IMR-90 (cell line): ENCODE results near the gene MPIG6B. TPM values are rescaled to one million over a fixed set of nuclear protein-coding genes. Genes with fewer than 3 reads are reported as not detected.

Experiments used
- ATAC-seq: fragments of 200-7000 bp; cut with Tn5 transposase; 2 replicates; pipeline ENCODE4 v1.9.1; 2020; ENCODE audit warnings: low read depth, mild to moderate bottlenecking, moderate library complexity
- BruUV-seq: library from RNA; stranded (reverse); fragments of 400-500 nt; replicated peaks from 2 replicates; lab custom pipeline; 2021; lab: Mats Ljungman, UMichigan
- CTCF ChIA-PET: fragments of 300-600 bp; formaldehyde crosslinking; extraction: SDS; loops from one replicate; lab custom pipeline; 2021; ENCODE audit warnings: antibody characterized with exemption; lab: Yijun Ruan, JAX
- POLR2A ChIA-PET: fragments of 300-600 bp; sonication (Branson Sonifier 250); formaldehyde crosslinking; loops from one replicate; lab custom pipeline; 2022; ENCODE audit warnings: antibody characterized with exemption; ENCODE audit not compliant: unreplicated experiment; lab: Charles Lee
- DNase-seq: peaks from one replicate; pipeline ENCODE4 v3.0.0; 2013
- H2AFZ ChIP-seq: replicated peaks from 2 replicates; pipeline ENCODE3; 2013; ENCODE audit warnings: low read length, mild to moderate bottlenecking; ENCODE audit not compliant: poor library complexity
- H2AK5ac ChIP-seq: 2 replicates; pipeline ENCODE4 v1.6.1; 2013; ENCODE audit warnings: low read depth, low read length, inconsistent platforms
- H2AK9ac ChIP-seq: replicated peaks from 2 replicates; pipeline ENCODE3; 2013; ENCODE audit warnings: mild to moderate bottlenecking, low read depth, low read length, moderate library complexity; ENCODE audit not compliant: poor library complexity
- H2BK120ac ChIP-seq: 2 replicates; pipeline ENCODE4 v1.6.1; 2013; ENCODE audit warnings: low read depth, low read length, inconsistent platforms
- H2BK15ac ChIP-seq: 3 replicates; pipeline ENCODE4 v1.6.1; 2013; ENCODE audit warnings: low read depth, low read length, inconsistent platforms
- H2BK20ac ChIP-seq: 2 replicates; pipeline ENCODE4 v1.6.1; 2013; ENCODE audit warnings: low read depth, mild to moderate bottlenecking, inconsistent platforms, low read length, moderate library complexity
- H2BK5ac ChIP-seq: 2 replicates; pipeline ENCODE4 v1.6.1; 2013; ENCODE audit warnings: mild to moderate bottlenecking, low read depth, low read length, inconsistent platforms; ENCODE audit not compliant: poor library complexity, severe bottlenecking
- H3K14ac ChIP-seq: replicated peaks from 2 replicates; pipeline ENCODE4 v1.6.1; 2013; ENCODE audit warnings: low read depth, low read length, inconsistent platforms
- H3K18ac ChIP-seq: 2 replicates; pipeline ENCODE4 v1.6.1; 2013; ENCODE audit warnings: low read depth, low read length, control low read depth
- H3K23ac ChIP-seq: 2 replicates; pipeline ENCODE4 v1.6.1; 2013; ENCODE audit warnings: low read depth, low read length, inconsistent platforms
- H3K27ac ChIP-seq: 2 replicates; pipeline ENCODE4 v1.5.1; 2013; ENCODE audit warnings: mild to moderate bottlenecking, control low read depth, low read length; ENCODE audit not compliant: insufficient read depth
- H3K27me3 ChIP-seq: 2 replicates; pipeline ENCODE4 v1.6.1; 2013; ENCODE audit warnings: low read length; ENCODE audit not compliant: control insufficient read depth, insufficient read depth
- H3K36me3 ChIP-seq: 2 replicates; pipeline ENCODE4 v1.6.1; 2013; ENCODE audit warnings: low read length, mixed read lengths; ENCODE audit not compliant: control insufficient read depth, insufficient read depth
- H3K4ac ChIP-seq: 2 replicates; pipeline ENCODE4 v1.6.1; 2013; ENCODE audit warnings: low read depth, low read length, inconsistent platforms
- H3K4me1 ChIP-seq: 2 replicates; pipeline ENCODE4 v1.6.1; 2013; ENCODE audit warnings: low read length, mixed read lengths; ENCODE audit not compliant: control insufficient read depth, insufficient read depth
- H3K4me2 ChIP-seq: 2 replicates; pipeline ENCODE4 v1.6.1; 2013; ENCODE audit warnings: low read depth, mild to moderate bottlenecking, control low read depth, low read length, moderate library complexity
- H3K4me3 ChIP-seq: 2 replicates; pipeline ENCODE4 v1.5.1; 2013; ENCODE audit warnings: low read depth, mild to moderate bottlenecking, control low read depth, low read length, moderate library complexity; ENCODE audit not compliant: insufficient read depth
- H3K56ac ChIP-seq: 2 replicates; pipeline ENCODE4 v1.6.1; 2013; ENCODE audit warnings: low read length, inconsistent platforms; ENCODE audit not compliant: insufficient read depth; ENCODE audit errors: extremely low read depth
- H3K79me1 ChIP-seq, 2 experiments: 2 replicates each; pipeline ENCODE4 v1.6.1; 2013; ENCODE audit warnings: low read length in 2 of 2, inconsistent platforms in 1 of 2, low read depth in 1 of 2
- H3K9ac ChIP-seq: 2 replicates; pipeline ENCODE4 v1.6.1; 2013; ENCODE audit warnings: low read depth, low read length, control low read depth
- H3K9me1 ChIP-seq: 2 replicates; pipeline ENCODE4 v1.6.1; 2013; ENCODE audit warnings: low read length, inconsistent platforms; ENCODE audit not compliant: insufficient read depth
- H3K9me3 ChIP-seq: 2 replicates; pipeline ENCODE4 v1.6.1; 2013; ENCODE audit warnings: low read length; ENCODE audit not compliant: control insufficient read depth, insufficient read depth
- H4K20me1 ChIP-seq: 2 replicates; pipeline ENCODE4 v1.6.1; 2013; ENCODE audit warnings: low read length, inconsistent platforms; ENCODE audit not compliant: insufficient read depth
- H4K5ac ChIP-seq: 2 replicates; pipeline ENCODE4 v1.6.1; 2013; ENCODE audit warnings: mild to moderate bottlenecking, low read depth, low read length, control low read depth
- H4K8ac ChIP-seq, 2 experiments: 2 replicates each; pipeline ENCODE4 v1.6.1; 2013; ENCODE audit warnings: low read depth in 2 of 2, low read length in 2 of 2, control low read depth in 1 of 2, inconsistent platforms in 1 of 2
- H4K91ac ChIP-seq: 2 replicates; pipeline ENCODE4 v1.6.1; 2013; ENCODE audit warnings: low read depth, low read length, inconsistent platforms; ENCODE audit not compliant: insufficient read depth
- BHLHE40 ChIP-seq: fragments of 150-350 bp; IDR thresholded peaks from 2 replicates; pipeline ENCODE4 v1.6.1; 2016; ENCODE audit warnings: mild to moderate bottlenecking, low read depth, low read length
- CTCF ChIP-seq: conservative IDR thresholded peaks from 2 replicates; pipeline ENCODE4 v1.5.1; 2012; ENCODE audit warnings: mild to moderate bottlenecking, low read depth, low read length, improper control_type of control experiment
- ELK1 ChIP-seq: fragments of 150-350 bp; IDR thresholded peaks from 2 replicates; pipeline ENCODE4 v1.6.1; 2016; ENCODE audit warnings: low read depth, mild to moderate bottlenecking, low read length, moderate library complexity, borderline replicate concordance
- MAFK ChIP-seq: IDR thresholded peaks from 2 replicates; pipeline ENCODE4 v1.6.1; 2012; ENCODE audit warnings: low read depth, low read length, improper control_type of control experiment
- MAZ ChIP-seq: IDR thresholded peaks from 2 replicates; pipeline ENCODE4 v1.6.1; 2012; ENCODE audit warnings: low read depth, mild to moderate bottlenecking, low read length, improper control_type of control experiment, moderate library complexity, borderline replicate concordance
- MXI1 ChIP-seq: IDR thresholded peaks from 2 replicates; pipeline ENCODE4 v1.6.1; 2012; ENCODE audit warnings: low read depth, mild to moderate bottlenecking, low read length, moderate library complexity, borderline replicate concordance
- NFE2L2 ChIP-seq: fragments of 150-350 bp; IDR thresholded peaks from 2 replicates; pipeline ENCODE4 v1.6.1; 2016; ENCODE audit warnings: low read depth, mild to moderate bottlenecking, low read length
- POLR2A ChIP-seq: IDR thresholded peaks from 2 replicates; pipeline ENCODE4 v1.6.1; 2012; ENCODE audit warnings: mild to moderate bottlenecking, low read depth, low read length
- RAD21 ChIP-seq: IDR thresholded peaks from 2 replicates; pipeline ENCODE4 v1.6.1; 2012; ENCODE audit warnings: low read length, improper control_type of control experiment
- RCOR1 ChIP-seq: IDR thresholded peaks from 2 replicates; pipeline ENCODE4 v1.6.1; 2012; ENCODE audit warnings: mild to moderate bottlenecking, low read length, improper control_type of control experiment; ENCODE audit not compliant: insufficient replicate concordance
- RFX5 ChIP-seq: IDR thresholded peaks from 2 replicates; pipeline ENCODE4 v1.8.0; 2012; ENCODE audit warnings: low read depth, mild to moderate bottlenecking, low read length, moderate library complexity
- SMC3 ChIP-seq: fragments of 150-350 bp; IDR thresholded peaks from 2 replicates; pipeline ENCODE4 v1.6.1; 2016; ENCODE audit warnings: low read depth, mild to moderate bottlenecking, antibody characterized with exemption, low read length, moderate library complexity
- USF2 ChIP-seq: fragments of 150-350 bp; IDR thresholded peaks from 2 replicates; pipeline ENCODE4 v1.6.1; 2017; ENCODE audit warnings: mild to moderate bottlenecking, antibody characterized with exemption, low read length, low read depth
- WGBS, 2 experiments: methylation state at CpG; one replicate each; pipeline versions ENCODE4 v1.1.5 to v1.1.7; 2013; ENCODE audit warnings: missing lambda C conversion rate in 2 of 2; ENCODE audit not compliant: insufficient read length in 1 of 2; ENCODE audit errors: extremely low coverage in 2 of 2; 5-methylcytosine and 5-hydroxymethylcytosine counted together
- dilution Hi-C: fragments of 300-500 bp; cut with HindIII; formaldehyde crosslinking; loops from one replicate; pipeline ENCODE4 v1.14.3; 2018; ENCODE audit warnings: low sequenced_read_pairs; ENCODE audit not compliant: unreplicated experiment
- in situ Hi-C: fragments of 300-500 bp; cut with MboI; formaldehyde crosslinking; loops from 3 replicates; pipeline ENCODE4 v1.14.3; 2019; ENCODE audit warnings: low sequenced_read_pairs, inconsistent platforms, mixed read lengths
- intact Hi-C: fragments of 100-400 bp; cut with micrococcal nuclease; formaldehyde crosslinking; loops from 2 replicates; pipeline ENCODE4 v1.10.0; 2022
- polyA plus RNA-seq, 3 experiments: library from polyadenylated mRNA; depleted of rRNA; stranded (reverse); fragments of >200 nt; gene quantifications; 2 replicates each; pipeline ENCODE4 v1.2.3, GENCODE V29; 2012; ENCODE audit warnings: low replicate concordance in 1 of 3
- total RNA-seq: library from RNA; depleted of rRNA; stranded (reverse); fragments of >200 nt; gene quantifications from 2 replicates; pipeline ENCODE4 v1.2.3, GENCODE V29; 2012

MPIG6B gene
- total and polyA plus RNA-seq, 2 of the 4 experiments (the other 2 are of a cell fraction), result not detected

GRCh38 chr6:31691564-31692108, 31.5 kb upstream of the MPIG6B start:
- no peak for TF ChIP-seq ELK1
- TF ChIP-seq MXI1, result no peak
- no peak for TF ChIP-seq POLR2A
- TF ChIP-seq MAZ, result no peak
- TF ChIP-seq RAD21, result no peak
- no peak for TF ChIP-seq RCOR1
- no peak for TF ChIP-seq SMC3
- TF ChIP-seq RFX5, result no peak
- TF ChIP-seq NFE2L2, result no peak
- no peak for TF ChIP-seq MAFK
- no peak for TF ChIP-seq CTCF
- no peak for TF ChIP-seq USF2
- TF ChIP-seq BHLHE40, result no peak
- Histone ChIP-seq H3K4me2 (no peak overlapping the region), H3K79me1 (peaks cover 4 to 8% of the 10 kb centered on the region in 2 experiments; a peak in 2 of 4 replicates), H4K20me1 (no peaks in the 10 kb centered on the region), H2AFZ (no peak overlapping the region), H3K56ac (no peak overlapping the region), H3K18ac (no peak overlapping the region), H2BK15ac (no peak overlapping the region), H2BK5ac (no peak overlapping the region), H3K4me1 (no peaks in the 10 kb centered on the region), H3K27me3 (no peaks in the 10 kb centered on the region), H2BK120ac (no peak overlapping the region), H3K23ac (no peak overlapping the region), H3K4ac (no peak overlapping the region), H2AK5ac (no peak overlapping the region), H2AK9ac (peak overlapping the region; percentile 37), H3K4me3 (no peak overlapping the region), H2BK20ac (no peak overlapping the region), H4K91ac (no peak overlapping the region), H4K8ac (no peak overlapping the region), H3K9me1 (no peaks in the 10 kb centered on the region), H3K9me3 (no peaks in the 10 kb centered on the region), H3K14ac (no peak overlapping the region), H3K36me3 (peaks cover 75% of the 10 kb centered on the region), H3K27ac (no peak overlapping the region), H4K5ac (no peak overlapping the region), H3K9ac (no peak overlapping the region)
- 100% methylated on average over 1 of the region's 12 CpGs; no CpG with 5 or more reads in 1 of the 2 experiments for WGBS, 2 experiments
- BruUV-seq, result no TSS peak
- POLR2A ChIA-PET, result no interaction called here
- intact Hi-C loops, result no loop called here
- in situ Hi-C loops, result no loop called here
- dilution Hi-C loops, result no loop called here
- CTCF ChIA-PET, result no interaction called here
- DNase-seq (no peak), ATAC-seq (no peak)
